Activated gamma-delta T cell (primary cell): ENCODE measurements around the gene NLRP5.
"Not testable (repeated sequence)": the region's sequence is repeated elsewhere in the genome, so short reads cannot be mapped to it uniquely, and the experiment has no call there.

Experiments used
- DNase-seq: peaks from one replicate; lab custom pipeline; 2025; lab: John Stamatoyannopoulos, UW

Gene NLRP5

DNA sequence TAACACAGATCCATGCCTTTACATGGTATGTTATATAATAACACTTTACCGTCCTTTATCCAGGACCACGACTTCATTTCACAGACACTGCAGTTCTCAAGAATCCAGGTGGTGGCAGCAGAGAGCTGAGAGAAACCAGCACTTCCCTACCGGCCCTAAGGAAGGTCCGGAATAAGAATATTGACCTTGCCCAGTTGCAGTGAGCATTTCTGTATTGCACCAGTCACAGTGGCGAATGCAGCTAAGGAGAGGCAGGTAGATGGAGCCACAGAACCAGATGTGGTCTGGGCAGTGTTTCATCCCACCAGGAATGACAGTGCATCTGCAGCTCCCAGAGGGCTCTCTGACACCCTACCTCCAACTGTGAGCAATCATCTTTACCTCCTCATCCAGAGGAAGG is 89.9 kb downstream of the NLRP5 start:
- no peak for DNase-seq

DNA sequence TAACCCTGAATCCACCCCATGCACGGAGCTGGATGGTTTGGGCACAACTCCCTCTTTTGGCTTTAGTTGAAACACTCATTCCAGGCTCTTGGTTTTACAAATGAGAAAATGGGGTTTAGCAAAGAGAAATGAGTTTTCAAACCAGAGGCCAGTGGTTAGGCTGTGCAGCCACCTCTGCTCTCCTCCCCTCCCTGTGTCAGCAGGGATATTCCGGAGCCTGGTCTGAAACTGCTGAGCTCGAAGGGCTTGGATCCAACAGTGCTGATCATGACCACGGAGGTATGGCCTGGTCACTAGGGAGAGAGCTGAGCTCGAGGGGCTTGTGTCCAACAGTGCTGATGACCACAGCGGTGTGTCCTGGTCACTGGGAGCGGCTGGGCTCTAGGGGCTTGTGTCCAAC is 93.0 kb downstream of the NLRP5 start:
- no peak for DNase-seq

DNA sequence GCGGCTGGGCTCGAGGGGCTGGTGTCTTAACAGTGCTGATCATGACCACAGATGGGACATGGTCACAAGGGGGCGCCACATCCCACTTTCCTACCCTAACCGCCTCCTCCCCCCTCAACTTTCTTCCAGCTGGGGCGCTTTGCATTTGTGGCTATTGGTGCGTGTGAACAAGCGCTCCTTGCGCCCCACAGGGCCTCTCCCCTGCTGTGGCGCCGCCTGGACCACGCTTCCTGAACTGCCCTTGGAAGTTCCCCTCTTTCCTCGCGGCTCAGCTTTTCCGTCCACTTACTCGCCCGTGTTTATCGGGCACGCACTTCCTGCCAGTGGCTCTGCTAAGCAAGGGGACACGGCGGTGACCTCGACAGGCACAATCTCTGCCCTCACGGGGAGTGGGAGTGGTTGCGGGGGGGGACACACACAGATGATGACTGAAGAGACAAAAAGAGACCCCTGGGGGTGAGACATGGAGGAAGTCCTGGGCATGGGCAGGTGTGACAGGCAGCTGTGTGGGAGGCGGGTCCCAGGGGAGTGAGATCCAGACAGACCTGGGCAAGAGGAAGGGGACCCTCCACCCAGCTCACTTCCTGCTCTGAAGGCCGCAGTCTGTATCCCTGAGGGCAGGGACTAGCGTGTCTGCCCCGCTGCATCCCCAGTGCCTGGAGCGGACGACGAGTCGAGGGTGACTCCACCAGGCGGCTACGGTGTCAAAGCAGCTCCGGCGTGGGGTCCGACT is 94.3 kb downstream of the NLRP5 start:
- DNase-seq: no peak

DNA sequence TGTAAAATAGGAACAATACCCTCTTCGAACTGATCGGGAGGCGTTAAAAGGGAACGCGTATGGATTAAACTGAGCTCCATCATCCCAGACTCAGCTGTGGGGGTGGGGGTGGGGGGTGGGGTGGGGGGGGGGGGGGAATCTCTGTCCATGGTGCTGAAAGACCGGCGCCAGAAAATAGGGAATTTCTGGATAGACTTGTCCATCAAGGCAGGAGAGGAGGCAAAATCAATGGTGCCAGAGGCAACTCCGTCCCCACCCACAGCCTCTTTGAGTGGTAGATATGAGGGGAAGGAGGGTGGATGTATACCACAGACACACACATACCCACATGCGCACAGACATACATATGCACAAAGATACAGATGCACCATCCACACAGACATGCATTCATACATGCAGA is 97.1 kb downstream of the NLRP5 start:
- no peak for DNase-seq

DNA sequence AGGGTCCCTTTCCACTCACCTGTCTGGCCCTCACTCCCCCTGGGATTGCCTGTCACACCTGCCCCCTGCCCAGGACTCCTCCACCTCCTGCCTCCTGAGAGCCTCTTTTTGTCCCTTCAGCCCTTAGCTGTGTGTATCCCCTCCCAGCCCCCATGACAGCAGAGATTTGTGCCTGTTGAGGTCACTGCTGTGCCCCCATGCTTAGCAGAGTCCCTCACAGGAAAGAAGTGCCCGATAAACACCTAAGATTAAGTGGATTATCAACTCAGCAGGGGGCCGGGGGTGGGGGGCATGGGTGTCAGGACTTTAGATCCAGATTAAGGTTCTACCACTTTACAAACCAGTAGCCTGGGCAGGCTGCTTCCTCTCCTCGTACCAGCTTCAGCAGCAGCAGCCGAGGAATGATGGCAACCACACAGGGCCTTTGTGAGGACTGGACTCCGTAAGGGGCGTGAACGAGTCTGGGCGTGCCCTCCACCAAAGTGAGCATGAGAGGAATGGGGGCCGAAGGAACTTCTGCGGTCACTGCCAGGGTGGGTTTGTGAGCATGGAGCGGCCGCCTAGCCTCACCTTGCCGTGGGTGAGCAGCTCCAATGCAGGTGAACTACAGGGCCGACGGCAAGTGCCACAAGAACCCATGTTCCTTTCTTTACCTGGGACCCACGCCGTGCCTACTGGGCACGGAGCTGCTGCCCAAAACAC is 98.4 kb downstream of the NLRP5 start:
- DNase-seq: no peak

DNA sequence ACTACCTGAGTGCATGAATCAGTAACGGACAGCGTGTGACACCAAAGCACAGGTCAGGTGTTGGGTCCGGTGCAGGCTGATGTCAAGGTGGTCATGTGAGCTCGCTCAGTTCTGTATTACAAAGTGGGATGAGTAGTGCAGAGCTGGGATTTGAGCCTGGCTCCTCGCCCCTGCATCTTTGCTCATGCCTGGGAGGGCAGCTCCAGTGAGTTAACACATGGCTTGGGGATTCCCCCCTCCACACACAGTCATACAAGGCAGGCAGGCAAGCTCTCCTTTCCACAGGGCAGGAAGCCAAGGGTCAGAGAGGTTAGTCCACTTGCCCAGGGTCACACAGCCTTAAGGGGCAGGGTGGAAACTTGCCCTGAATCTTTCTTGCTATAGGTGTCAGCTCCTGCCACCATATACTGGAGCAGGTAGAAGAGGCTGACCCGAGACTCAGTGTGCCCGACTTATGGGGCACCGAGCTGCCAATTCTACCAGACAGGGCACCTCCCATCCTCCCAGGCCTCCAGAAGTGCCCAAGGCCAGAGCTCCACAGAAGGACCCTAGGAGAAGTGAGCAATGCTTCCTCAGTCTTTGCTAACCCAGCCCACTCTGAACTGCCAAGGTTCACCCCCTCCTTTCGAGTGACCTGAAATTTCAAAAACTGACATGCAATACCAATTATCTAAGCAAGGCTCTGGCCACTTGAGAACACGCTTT is 99.1 kb downstream of the NLRP5 start:
- no peak for DNase-seq

DNA sequence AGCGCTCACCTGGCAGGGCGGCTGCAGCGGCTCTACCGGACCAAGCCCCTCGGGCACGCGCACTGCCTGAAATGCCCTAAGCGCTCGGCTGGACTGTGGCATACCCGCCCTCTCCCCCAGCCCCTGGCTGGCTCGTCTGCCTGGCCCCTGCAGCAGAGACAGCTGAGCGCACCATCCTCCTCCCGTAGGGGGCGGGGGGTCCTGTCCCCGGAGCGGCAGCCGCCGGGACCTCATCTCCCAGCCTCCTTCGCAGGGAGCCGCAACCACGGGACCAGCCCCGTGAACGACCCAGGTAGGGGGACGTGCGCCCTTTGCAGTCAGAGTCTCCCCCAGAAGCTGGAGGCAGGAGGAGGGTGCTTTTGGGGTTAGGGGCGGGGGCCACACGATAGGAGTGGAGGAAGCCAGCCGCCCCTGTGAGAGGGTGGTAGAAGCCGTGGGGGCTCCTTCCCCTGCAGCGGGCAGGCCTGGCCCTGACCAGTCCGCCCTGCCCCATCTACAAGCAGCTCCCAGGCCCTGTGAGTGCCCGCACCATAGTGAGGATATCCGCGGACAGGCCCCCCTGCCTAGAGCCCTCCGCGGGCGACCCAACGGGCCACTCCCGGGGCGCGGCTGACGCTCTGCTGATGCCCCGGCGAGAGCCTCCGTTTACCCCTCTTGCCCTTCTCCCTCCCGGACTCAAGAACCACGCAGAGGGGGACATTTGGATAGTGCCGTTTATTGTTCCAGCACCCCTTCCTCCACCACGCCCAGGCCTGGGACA is 100.3 kb downstream of the NLRP5 start:
- no peak for DNase-seq

DNA sequence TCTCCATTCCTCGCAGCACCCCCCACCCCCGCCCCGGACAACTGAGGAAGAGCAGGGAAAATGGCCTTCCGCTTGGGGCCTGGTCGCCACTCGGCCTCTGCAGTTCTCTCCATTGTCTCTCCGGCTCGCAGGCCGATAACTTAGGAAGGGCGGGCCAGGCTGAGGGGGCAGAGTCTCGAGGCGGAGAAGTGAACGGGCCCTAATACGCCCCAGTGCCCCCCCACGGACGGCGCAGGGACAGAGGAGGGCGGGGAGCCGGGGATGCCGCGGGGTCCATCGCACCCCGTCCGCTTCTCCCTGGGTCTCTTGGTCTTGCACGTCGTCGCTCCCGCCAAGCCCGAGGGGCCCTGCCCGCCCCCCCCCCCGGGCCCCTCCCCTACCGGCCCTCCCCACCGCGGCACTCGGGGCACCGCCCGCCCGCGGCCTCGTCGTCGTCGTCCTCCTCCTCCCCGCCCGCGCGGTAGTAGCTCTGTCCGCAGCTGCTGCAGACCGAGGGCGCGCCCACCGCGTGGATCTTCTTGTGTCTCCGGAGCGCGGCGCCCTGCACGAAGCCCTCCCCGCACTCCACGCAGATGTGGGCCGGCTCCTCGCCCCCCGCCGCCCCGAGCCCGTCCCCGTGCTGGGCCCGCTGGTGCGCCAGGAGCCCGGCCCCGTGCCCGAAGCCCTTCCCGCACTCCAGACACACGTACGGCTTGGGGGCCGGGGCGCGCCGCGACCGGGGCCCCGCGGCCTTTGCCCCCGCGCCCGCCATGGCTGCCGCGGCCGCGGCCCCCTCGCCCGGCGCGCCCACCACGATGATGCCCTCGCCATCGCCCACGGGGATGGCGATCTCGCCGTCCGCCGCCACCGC is 101.3 kb downstream of the NLRP5 start:
- no peak for DNase-seq

DNA sequence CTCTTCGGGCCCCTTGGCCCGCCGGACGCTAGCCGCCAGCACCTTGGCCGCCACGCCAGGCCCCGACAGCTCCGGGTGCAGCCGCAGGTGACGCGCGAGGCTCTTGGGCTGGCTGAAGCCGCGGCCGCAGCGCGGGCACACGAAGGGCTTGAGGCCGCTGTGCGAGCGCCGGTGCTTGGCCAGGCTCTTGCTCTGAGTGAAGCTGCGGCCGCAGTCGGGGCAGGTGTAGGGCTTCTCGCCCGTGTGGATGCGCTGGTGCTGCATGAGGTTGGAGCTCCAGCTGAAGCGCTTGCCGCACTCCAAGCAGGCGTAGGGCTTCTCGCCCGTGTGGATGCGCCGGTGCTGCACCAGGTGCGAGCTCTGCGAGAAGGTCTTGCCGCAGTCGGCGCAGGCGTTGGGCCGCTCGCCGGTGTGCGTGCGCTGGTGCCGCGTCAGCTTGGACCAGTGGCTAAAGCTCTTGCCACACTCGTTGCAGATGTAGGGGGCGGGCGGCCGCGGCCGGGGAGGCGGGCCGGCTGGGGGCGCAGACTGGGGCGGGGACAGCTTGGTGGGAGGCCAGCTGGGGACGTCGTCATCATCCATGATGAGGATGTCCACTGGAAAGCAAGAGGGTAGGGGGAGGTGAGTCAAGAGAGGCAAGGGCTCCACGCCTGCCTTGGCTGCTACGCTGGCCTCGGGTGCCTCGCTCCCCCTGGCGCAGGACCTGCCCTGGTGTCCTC is 102.1 kb downstream of the NLRP5 start:
- DNase-seq: no peak

DNA sequence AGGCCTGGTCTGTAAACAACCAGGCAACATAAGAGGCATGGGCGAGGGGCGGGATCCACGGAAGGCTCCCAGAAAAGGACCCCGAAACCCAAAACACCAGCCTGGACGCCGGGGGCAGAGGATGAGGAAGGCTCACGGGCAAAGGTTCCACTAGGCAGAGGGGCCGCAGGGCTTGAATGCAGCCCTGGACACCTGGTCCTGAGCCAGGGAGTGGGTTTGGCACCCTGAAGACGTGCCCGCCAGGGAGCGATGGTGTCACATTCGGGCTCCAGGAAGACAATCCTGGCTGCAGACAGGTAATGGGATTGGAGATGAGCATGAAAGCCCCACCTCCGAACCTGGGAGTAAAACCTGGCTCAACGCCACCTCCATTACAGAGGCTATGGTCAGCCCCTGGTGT is 102.8 kb downstream of the NLRP5 start:
- no peak for DNase-seq

DNA sequence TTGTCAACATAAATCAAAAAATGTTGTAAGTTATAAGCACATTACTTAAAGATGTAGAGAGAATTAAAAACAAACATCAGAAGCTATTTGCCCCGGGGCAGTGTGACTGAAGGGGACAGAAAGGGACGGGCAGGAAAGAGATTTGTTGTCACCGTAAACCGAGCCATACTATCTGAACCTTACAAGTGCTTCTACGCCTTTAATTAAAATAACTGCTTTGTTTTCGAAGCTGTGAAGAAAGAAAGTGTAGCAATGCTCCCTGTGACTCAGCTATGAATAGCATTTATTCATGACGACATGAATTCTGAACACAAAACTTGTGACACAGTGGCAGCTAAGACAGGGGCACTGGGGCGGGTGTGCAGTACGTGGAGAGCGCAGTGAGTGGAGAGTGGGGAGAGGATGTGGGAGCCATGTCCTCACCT is 104.5 kb downstream of the NLRP5 start:
- DNase-seq: no peak

DNA sequence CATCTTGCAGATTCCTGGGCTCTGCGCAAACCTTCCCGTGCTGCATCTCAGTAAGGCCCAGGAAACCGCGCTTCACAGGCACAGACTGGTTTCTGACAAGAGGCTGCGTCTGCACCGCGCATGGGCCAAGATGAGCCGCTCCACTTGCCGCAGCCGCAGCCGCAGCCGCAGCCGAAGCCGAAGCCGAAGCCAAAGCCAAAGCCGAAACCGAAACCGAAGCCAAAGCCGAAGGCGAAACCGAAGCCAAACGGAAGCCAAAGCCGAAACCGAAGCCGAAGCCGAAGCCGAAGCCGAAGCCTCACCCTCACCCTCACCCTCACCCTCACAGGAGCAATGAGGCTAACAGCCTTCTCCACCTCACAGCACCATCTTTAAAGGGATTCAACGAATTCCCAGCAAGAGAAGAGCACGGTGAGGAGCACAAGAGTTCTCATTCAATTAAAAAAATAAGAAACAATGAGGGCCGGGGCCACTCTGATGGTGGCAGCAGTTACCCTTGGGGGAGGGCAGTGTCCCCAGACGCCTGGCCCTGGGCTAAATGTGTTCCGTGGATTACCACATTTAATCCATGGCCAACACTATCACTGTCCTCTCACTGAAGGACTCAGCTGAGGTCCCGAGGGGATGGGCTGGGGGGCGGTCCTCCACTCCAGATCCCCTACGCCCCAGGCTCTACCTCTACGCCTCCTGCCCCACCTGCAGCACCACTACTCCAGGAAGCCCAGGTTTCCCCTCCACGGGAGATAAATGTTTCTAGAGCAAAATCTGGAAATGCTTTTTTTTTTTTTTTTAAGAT is 105.4 kb downstream of the NLRP5 start:
- no peak for DNase-seq

DNA sequence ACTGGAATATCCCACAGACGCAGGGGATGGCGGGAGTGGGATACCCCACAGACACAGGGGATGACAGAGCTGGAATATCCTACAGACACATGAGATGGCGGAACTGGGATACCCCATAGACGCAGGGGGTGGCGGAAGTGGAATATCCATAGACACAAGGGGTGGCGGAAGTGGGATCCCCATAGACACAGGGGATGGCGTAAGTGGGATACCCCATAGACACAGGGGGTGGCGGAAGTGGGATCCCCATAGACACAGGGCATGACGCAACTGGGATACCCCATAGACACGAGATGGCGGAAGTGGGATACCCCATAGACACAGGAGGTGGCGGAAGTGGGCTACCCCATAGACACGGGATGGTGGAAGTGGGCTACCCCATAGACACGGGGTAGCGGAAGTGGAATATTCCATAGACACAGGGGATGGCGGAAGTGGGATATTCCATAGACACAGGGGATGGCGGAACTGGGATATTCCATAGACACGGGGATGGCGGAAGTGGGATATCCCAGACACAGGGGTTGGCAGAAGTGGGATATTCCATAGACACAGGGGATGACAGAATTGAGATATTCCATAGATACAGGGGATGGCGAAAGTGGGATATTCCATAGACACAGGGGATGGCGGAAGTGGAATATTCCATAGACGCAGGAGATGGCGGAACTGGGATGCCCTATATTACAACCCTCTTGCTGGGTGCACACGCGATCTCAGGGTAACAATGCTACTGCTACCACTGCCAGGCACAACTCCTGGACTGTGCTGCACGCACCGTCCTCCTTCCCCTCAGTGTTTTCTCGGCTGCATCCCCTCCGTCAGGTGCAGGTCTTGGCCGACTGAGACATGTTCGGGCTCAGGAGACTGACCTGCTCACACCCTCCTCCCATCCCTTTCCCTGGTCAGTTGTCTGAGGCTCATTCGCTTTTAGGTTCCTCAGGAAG is 106.4 kb downstream of the NLRP5 start:
- no peak for DNase-seq

DNA sequence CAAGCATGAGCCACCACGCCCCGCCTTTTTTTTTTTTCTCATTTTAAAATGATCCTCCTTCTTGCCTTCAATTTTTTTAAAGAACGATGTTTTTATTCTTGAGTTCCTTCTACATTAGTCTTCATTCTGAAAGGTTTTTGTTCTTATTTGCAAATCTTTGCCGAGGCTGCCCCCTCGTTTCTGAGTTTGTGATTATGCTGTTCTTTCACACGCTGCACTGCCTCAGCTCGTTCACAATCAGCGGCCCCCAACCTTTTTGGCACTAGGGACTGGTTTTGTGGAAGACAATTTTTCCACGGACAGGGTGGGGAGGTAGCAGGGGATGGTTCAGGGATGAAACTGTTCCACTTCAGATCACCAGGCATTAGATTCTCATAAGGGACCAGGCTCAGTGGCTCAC is 107.9 kb downstream of the NLRP5 start:
- no peak for DNase-seq

DNA sequence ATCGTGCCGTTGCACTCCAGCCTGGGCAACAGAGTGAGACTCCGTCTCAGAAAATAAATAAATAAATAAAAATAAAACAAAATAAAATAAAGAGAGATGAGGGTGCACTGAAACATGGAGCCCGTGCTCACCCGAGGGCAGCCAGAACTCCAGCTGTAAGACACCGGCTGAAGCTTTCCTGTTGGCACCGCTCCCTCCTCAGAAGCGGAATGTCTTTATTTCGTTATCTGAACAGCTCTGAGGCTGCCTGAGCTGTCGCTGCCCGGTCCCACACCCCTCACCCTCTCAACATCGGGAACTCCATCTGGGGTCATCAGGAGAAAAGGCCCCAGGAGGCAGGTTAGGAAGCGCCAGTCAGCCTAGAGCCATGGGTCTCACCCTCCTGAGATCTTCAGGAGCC is 110.1 kb downstream of the NLRP5 start:
- DNase-seq: no peak

DNA sequence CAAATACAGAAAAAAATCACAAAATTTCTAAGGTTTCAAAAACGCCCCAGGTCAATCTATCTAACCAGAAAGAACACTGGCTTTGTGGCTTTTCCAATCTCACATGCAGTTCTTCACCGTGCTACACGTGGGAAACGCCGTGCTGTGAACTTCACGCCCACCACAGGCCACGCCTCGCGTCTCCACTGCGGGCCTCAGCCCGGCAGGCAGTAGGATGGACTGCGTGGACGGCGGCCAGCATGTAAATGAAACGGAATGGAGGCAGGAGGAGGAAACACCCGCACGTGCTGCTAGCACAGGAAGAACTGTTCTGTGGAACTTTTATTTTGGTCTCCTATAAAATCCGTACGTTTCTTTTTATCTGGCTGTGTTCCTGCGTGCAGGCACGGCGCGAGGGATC is 110.7 kb downstream of the NLRP5 start:
- DNase-seq: no peak

DNA sequence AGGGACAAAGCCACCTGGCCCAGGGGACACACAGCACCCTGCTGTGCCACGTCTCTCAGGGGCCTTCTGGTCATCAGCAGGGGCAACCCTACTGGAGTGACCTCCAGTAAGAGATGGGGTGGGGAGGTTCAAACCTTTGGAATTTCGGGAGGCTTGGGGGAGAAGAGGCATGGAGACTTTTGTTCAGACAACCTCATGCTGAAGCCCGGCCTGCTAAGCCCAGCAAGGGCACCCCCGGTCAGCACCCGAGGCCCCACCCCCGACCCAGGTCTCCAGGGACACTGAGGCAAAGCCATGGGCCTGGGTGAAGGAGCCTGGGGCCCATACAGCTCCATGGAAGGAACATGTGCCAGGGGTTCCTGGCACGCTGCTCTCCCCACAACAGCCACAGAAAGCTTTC is 111.2 kb downstream of the NLRP5 start:
- DNase-seq: no peak

DNA sequence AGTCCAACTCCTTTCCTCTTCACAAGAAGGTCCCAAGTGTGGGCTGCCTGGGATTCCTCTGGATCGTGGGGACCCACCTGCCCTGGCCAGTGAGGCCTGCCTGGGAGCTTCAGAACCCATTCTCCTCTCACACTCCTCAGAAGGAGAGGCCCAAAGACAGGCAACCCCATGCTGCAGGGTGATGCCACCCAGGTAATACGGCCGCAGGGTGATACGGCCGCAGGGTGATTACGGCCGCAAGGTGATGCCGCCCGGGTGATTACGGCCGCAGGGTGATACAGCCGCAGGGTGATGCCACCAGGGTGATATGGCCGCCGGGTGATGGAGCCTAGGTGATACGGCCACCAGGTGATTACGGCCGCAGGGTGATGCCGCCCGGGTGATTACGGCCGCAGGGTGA is 111.7 kb downstream of the NLRP5 start:
- not testable (repeated sequence) for DNase-seq
